Mesendoderm (in vitro differentiated cells): ENCODE measurements around the gene ARMH3.

ENCODE experiments used
- DNase-seq: peaks from one replicate; pipeline ENCODE4 v3.0.0; 2013
- H2AK5ac ChIP-seq: 2 replicates; pipeline ENCODE4 v1.6.1; 2013; ENCODE audit warnings: low read length, inconsistent platforms
- H2BK120ac ChIP-seq: 2 replicates; pipeline ENCODE4 v1.6.1; 2013; ENCODE audit warnings: low read depth, mild to moderate bottlenecking, low read length, moderate library complexity, mixed read lengths
- H2BK15ac ChIP-seq: replicated peaks from 2 replicates; pipeline ENCODE4 v1.6.1; 2013; ENCODE audit warnings: low read depth, mild to moderate bottlenecking, moderate library complexity
- H2BK5ac ChIP-seq: 2 replicates; pipeline ENCODE4 v1.6.1; 2013; ENCODE audit warnings: low read length, inconsistent platforms
- H3K18ac ChIP-seq: 2 replicates; pipeline ENCODE4 v1.6.1; 2013; ENCODE audit warnings: mild to moderate bottlenecking, low read length, mixed read lengths
- H3K23ac ChIP-seq: one replicate; pipeline ENCODE4 v1.6.1; 2013; ENCODE audit warnings: low read length
- H3K27ac ChIP-seq: 2 replicates; pipeline ENCODE4 v1.5.1; 2013; ENCODE audit warnings: low read depth, mild to moderate bottlenecking, inconsistent platforms, low read length, moderate library complexity
- H3K27me3 ChIP-seq: 2 replicates; pipeline ENCODE4 v1.6.1; 2013; ENCODE audit warnings: low read length, control low read depth, mild to moderate bottlenecking, inconsistent platforms; ENCODE audit not compliant: insufficient read depth, poor library complexity
- H3K36me3 ChIP-seq: 2 replicates; pipeline ENCODE4 v1.6.1; 2013; ENCODE audit warnings: low read length, inconsistent platforms; ENCODE audit not compliant: control insufficient read depth, insufficient read depth
- H3K4ac ChIP-seq: one replicate; pipeline ENCODE4 v1.6.1; 2013; ENCODE audit warnings: low read depth, mild to moderate bottlenecking, low read length, moderate library complexity
- H3K4me1 ChIP-seq: 2 replicates; pipeline ENCODE4 v1.6.1; 2013; ENCODE audit warnings: low read depth, low read length, inconsistent platforms; ENCODE audit not compliant: control insufficient read depth
- H3K4me2 ChIP-seq: 2 replicates; pipeline ENCODE4 v1.6.1; 2013; ENCODE audit warnings: low read length
- H3K4me3 ChIP-seq: 2 replicates; pipeline ENCODE4 v1.5.1; 2013; ENCODE audit warnings: mild to moderate bottlenecking, low read length
- H3K56ac ChIP-seq: one replicate; pipeline ENCODE4 v1.6.1; 2013; ENCODE audit warnings: low read length
- H3K79me1 ChIP-seq: 2 replicates; pipeline ENCODE4 v1.6.1; 2013; ENCODE audit warnings: low read length, inconsistent platforms
- H3K79me2 ChIP-seq: 2 replicates; pipeline ENCODE4 v1.6.1; 2013; ENCODE audit warnings: mild to moderate bottlenecking, low read length; ENCODE audit not compliant: control insufficient read depth, insufficient read depth
- H3K9ac ChIP-seq: 2 replicates; pipeline ENCODE4 v1.6.1; 2013; ENCODE audit warnings: low read length, inconsistent platforms
- H4K5ac ChIP-seq: one replicate; pipeline ENCODE4 v1.6.1; 2013; ENCODE audit warnings: low read length
- H4K8ac ChIP-seq: one replicate; pipeline ENCODE4 v1.6.1; 2013; ENCODE audit warnings: low read depth, mild to moderate bottlenecking, control low read depth, low read length, moderate library complexity
- WGBS: extraction: QIAGEN DNeasy Blood & Tissue Kit; methylation state at CpG from one replicate; pipeline ENCODE4 v1.1.7; 2013; ENCODE audit warnings: low lambda C conversion rate, missing lambda C conversion rate; ENCODE audit not compliant: insufficient coverage; ENCODE audit errors: extremely low coverage; 5-methylcytosine and 5-hydroxymethylcytosine counted together

ARMH3 gene

DNA sequence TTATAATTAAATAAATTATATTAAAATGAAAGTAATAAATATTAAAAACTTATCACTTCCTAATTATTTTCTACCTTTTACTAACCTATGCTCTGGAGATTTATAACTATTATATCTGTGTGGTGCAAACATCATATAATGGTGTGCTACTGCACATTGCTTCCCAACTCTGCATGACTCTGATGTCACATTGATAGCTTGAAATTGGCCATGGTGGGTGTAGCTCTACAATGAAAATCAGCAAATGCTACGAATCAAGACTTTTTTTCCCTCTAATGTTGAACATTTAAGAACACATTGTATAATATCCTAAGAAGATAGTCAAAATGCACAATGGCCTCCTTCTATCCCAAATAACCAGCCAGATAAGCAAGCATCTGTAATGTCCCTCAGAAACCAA, 99.1 kb downstream of the ARMH3 start:
- Histone ChIP-seq H3K27ac (no peak overlapping the region), H2BK15ac (no peak overlapping the region), H3K79me1 (no peaks in the 10 kb centered on the region), H3K4me1 (peaks cover 5% of the 10 kb centered on the region), H4K8ac (no peak overlapping the region), H3K9ac (no peak overlapping the region), H3K56ac (no peak overlapping the region), H2BK120ac (no peak overlapping the region), H4K5ac (no peak overlapping the region), H3K36me3 (no peaks in the 10 kb centered on the region), H3K27me3 (no peaks in the 10 kb centered on the region), H3K4me3 (no peak overlapping the region), H3K4me2 (no peak overlapping the region), H3K4ac (no peak overlapping the region), H3K79me2 (no peaks in the 10 kb centered on the region), H2BK5ac (no peak overlapping the region), H2AK5ac (no peak overlapping the region), H3K18ac (no peak overlapping the region), H3K23ac (no peak overlapping the region)
- no peak for DNase-seq
- WGBS = no CpG with 5 or more reads among the region's 1 CpG

DNA sequence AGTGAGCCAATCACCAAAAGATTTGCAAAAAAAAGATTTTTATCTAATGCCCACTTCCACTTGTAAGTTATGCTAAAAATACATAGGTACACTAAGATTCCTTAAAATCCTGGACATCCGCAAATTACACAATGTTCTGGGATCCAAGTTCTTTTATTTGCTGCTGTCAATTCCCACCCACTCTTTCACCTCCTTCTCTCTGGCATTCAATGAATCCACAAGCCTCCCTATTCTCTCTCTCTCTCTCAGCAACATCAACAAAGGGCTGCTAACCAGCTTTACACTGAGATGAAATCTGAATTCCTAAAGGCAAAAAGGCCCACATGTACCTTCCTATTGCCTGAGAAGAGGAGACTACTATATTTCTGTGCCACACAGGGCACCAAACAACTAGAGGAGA, 99.9 kb downstream of the ARMH3 start:
- H3K4me1 ChIP-seq = peaks cover under 1% of the 10 kb centered on the region
- no peak overlapping the region for H3K27ac ChIP-seq
- H4K8ac ChIP-seq = no peak overlapping the region
- no peak overlapping the region for H3K9ac ChIP-seq
- H3K18ac ChIP-seq = no peak overlapping the region
- no peak overlapping the region for H3K4me2 ChIP-seq
- no peak overlapping the region for H3K56ac ChIP-seq
- no peaks in the 10 kb centered on the region for H3K36me3 ChIP-seq
- no peaks in the 10 kb centered on the region for H3K79me2 ChIP-seq
- no peak overlapping the region for H4K5ac ChIP-seq
- no CpG with 5 or more reads among the region's 1 CpG for WGBS
- no peak overlapping the region for H3K23ac ChIP-seq
- H2BK15ac ChIP-seq = no peak overlapping the region
- no peak overlapping the region for H3K4me3 ChIP-seq
- H2BK120ac ChIP-seq = no peak overlapping the region
- no peaks in the 10 kb centered on the region for H3K79me1 ChIP-seq
- H3K4ac ChIP-seq = no peak overlapping the region
- H3K27me3 ChIP-seq = no peaks in the 10 kb centered on the region
- no peak overlapping the region for H2AK5ac ChIP-seq
- no peak for DNase-seq
- no peak overlapping the region for H2BK5ac ChIP-seq

DNA sequence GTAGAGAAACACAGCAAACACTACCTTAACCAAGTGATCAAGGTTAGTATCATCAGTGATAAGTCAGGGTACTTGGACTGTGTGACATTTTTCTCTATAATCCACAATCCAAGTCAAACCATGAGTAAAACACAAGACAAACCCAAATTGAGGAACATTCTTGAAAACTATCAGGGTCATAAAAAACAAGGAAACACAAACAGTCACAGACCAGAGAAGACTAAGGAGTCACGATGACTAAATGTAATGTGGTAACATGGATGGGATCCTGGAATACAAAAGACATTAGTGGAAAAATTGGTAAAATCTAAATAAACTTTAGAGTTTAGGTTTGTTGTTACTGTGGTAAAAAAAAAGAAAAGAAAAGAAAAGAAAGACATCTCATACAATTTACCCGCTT, 103.8 kb downstream of the ARMH3 start:
- no peak overlapping the region for H2BK120ac ChIP-seq
- no peak overlapping the region for H3K9ac ChIP-seq
- H3K4ac ChIP-seq = no peak overlapping the region
- H3K4me1 ChIP-seq = no peaks in the 10 kb centered on the region
- no peak overlapping the region for H2BK15ac ChIP-seq
- H3K23ac ChIP-seq = no peak overlapping the region
- H3K56ac ChIP-seq = no peak overlapping the region
- no peak overlapping the region for H3K27ac ChIP-seq
- no peak for DNase-seq
- H4K8ac ChIP-seq = no peak overlapping the region
- H2AK5ac ChIP-seq = no peak overlapping the region
- no peak overlapping the region for H3K4me2 ChIP-seq
- no peaks in the 10 kb centered on the region for H3K36me3 ChIP-seq
- H3K79me1 ChIP-seq = no peaks in the 10 kb centered on the region
- no CpG with 5 or more reads among the region's 2 CpGs for WGBS
- no peaks in the 10 kb centered on the region for H3K27me3 ChIP-seq
- no peak overlapping the region for H4K5ac ChIP-seq
- no peak overlapping the region for H3K4me3 ChIP-seq
- no peak overlapping the region for H2BK5ac ChIP-seq
- no peak overlapping the region for H3K18ac ChIP-seq
- no peaks in the 10 kb centered on the region for H3K79me2 ChIP-seq

GRCh38 chr10:101950213-101950612, 105.8 kb downstream of the ARMH3 start:
- Histone ChIP-seq H3K27me3 (no peaks in the 10 kb centered on the region), H3K27ac (no peak overlapping the region), H3K4me3 (no peak overlapping the region), H3K79me2 (no peaks in the 10 kb centered on the region), H2BK5ac (no peak overlapping the region), H3K79me1 (no peaks in the 10 kb centered on the region), H2AK5ac (no peak overlapping the region), H2BK120ac (no peak overlapping the region), H3K9ac (no peak overlapping the region), H4K5ac (no peak overlapping the region), H3K4ac (no peak overlapping the region), H4K8ac (no peak overlapping the region), H3K23ac (no peak overlapping the region), H2BK15ac (no peak overlapping the region), H3K18ac (no peak overlapping the region), H3K56ac (no peak overlapping the region), H3K4me2 (no peak overlapping the region), H3K36me3 (no peaks in the 10 kb centered on the region), H3K4me1 (no peaks in the 10 kb centered on the region)
- no peak for DNase-seq

DNA sequence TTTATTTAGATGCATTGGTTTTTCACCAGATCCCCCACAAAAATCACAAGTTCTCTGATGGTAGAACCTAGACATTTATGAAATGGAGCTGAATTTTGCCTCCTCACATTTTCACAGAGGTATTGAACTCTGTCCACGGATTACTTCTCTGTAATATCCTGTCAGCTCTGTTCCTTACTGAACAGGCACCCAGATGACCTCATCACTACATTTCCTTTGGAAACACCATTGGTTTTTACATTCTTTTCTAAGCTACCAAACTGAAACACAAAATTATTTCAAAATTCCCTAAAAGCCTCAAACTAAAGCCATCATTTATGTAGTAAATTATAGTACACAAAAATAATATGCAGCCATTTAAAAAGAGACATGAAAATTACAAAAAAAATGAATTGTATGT, 114.1 kb downstream of the ARMH3 start:
- no peak overlapping the region for H2AK5ac ChIP-seq
- no peak overlapping the region for H3K4ac ChIP-seq
- H2BK5ac ChIP-seq = no peak overlapping the region
- DNase-seq = no peak
- no peaks in the 10 kb centered on the region for H3K79me1 ChIP-seq
- H4K5ac ChIP-seq = no peak overlapping the region
- H3K79me2 ChIP-seq = no peaks in the 10 kb centered on the region
- H3K18ac ChIP-seq = no peak overlapping the region
- H3K4me1 ChIP-seq = no peaks in the 10 kb centered on the region
- no peak overlapping the region for H2BK120ac ChIP-seq
- WGBS = no CpG with 5 or more reads among the region's 1 CpG
- H2BK15ac ChIP-seq = no peak overlapping the region
- H3K27ac ChIP-seq = no peak overlapping the region
- no peak overlapping the region for H3K4me3 ChIP-seq
- H3K23ac ChIP-seq = no peak overlapping the region
- no peaks in the 10 kb centered on the region for H3K27me3 ChIP-seq
- no peaks in the 10 kb centered on the region for H3K36me3 ChIP-seq
- H4K8ac ChIP-seq = no peak overlapping the region
- H3K4me2 ChIP-seq = no peak overlapping the region
- no peak overlapping the region for H3K9ac ChIP-seq
- H3K56ac ChIP-seq = no peak overlapping the region

- no CpG with 5 or more reads among the region's 1 CpG for WGBS
- Histone ChIP-seq H3K4ac (no peak overlapping the region), H2BK120ac (no peak overlapping the region), H3K4me1 (no peaks in the 10 kb centered on the region), H3K27ac (no peak overlapping the region), H3K36me3 (no peaks in the 10 kb centered on the region), H3K79me1 (no peaks in the 10 kb centered on the region), H3K23ac (no peak overlapping the region), H3K56ac (no peak overlapping the region), H3K79me2 (no peaks in the 10 kb centered on the region), H3K4me3 (no peak overlapping the region), H2BK15ac (no peak overlapping the region), H2AK5ac (no peak overlapping the region), H2BK5ac (no peak overlapping the region), H3K9ac (no peak overlapping the region), H4K5ac (no peak overlapping the region), H3K4me2 (no peak overlapping the region), H3K18ac (no peak overlapping the region), H3K27me3 (no peaks in the 10 kb centered on the region), H4K8ac (no peak overlapping the region)
- no peak for DNase-seq
Observed at GRCh38 chr10:101940916-101941315, 115.1 kb downstream of the ARMH3 start.
